ENCODE results near the gene CALM3.
"Not testable (repeated sequence)": the region's sequence is repeated elsewhere in the genome, so short reads cannot be mapped to it uniquely, and the experiment has no call there.

CALM3 gene

GRCh38 chr19:46616631-46617322 lies 15.6 kb downstream of the CALM3 start:
- peak; percentile 20 for DNase-seq

GRCh38 chr19:46617601-46618000 lies 16.5 kb downstream of the CALM3 start:
- DNase-seq = no peak

- DNase-seq = no peak
Measured at GRCh38 chr19:46618670-46619231, 17.6 kb downstream of the CALM3 start.

- no peak for DNase-seq
Measured at GRCh38 chr19:46620267-46620666, 19.1 kb downstream of the CALM3 start.

GRCh38 chr19:46620716-46621115 lies 19.6 kb downstream of the CALM3 start:
- no peak for DNase-seq

DNA sequence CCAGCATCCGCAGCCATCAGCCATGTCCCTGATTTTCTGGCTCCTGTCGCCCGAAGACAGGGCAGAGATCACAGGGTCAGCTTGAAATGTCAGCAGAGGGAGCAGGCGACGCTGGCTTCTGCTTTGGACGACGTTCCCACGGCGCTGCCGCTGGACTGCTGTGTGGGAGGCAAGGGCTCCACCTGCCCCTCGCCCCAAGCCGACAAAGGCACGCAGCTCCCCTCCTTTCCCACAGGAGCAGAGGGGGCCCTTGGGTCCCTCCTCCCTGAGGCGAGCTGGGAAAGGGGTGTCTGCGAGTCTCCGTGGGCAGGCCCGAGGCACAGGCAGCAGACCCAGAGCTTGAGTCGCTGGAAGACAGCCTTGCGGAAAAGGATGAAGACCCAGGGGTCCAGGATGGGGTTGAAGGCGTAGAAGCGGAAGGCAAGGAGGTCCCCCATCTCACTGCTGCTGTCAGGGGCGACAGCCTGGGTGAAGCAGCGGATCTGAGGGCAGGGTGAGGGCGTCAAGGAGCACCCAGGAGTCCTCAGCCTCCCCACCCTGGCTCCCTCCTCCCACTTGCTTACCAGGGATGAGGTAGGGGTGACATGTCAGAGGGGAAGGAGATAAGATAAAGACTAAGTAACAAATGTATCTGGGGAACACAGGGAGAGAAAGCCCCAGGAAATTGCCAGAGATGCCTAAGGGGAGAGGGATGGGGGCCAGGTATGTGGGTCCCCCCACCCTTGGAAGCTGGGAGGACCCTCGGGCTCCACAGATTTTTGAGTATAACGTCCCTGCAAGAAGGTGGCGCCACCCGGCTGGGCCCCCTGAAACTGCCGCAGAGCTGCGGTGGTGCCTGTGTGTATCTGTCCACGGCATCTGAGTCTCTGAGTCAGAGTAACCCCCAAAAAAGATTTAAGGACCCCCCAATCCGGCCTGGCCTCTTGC lies 20.3 kb downstream of the CALM3 start:
- DNase-seq = no peak

- DNase-seq = no peak
Measured at GRCh38 chr19:46622118-46622446, 21.0 kb downstream of the CALM3 start.

DNA sequence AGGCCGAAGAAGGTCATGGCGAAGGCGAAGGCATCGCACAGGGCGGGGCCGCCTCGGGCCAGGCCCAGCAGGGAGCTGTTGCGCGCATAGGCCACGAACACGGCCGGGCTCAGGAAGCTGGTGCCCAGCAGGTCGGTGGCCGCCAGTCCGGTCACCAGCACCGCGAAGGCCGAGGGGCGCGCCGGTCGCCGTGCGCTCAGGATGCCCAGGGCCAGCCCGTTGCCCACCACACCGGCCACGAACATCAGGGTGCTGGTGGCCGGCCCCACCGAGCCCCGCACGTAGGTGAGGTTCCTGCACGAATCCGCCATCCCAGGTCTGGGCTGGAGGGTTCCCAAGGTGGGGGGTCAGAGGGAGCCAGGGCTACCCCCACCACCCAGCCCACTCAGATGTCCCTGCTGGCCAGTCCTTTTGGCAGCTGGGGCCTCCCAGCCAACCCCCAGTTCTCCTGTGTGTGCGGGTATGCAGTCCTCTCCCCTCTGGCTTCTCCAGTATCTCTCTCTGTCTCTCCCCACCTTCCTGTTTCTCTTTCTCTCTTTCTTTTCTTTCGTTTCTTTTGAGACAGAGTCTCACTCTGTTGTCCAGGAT lies 22.9 kb downstream of the CALM3 start:
- no peak for DNase-seq

- DNase-seq = no peak
Measured at GRCh38 chr19:46624958-46625661, 24.0 kb downstream of the CALM3 start, which contains the start of gene PTGIR. PTGIR (minus strand) TSS chr19:46625089; CDS start chr19:46624225, 864 bp downstream.

GRCh38 chr19:46625731-46626130 lies 24.6 kb downstream of the CALM3 start:
- DNase-seq = no peak

DNA sequence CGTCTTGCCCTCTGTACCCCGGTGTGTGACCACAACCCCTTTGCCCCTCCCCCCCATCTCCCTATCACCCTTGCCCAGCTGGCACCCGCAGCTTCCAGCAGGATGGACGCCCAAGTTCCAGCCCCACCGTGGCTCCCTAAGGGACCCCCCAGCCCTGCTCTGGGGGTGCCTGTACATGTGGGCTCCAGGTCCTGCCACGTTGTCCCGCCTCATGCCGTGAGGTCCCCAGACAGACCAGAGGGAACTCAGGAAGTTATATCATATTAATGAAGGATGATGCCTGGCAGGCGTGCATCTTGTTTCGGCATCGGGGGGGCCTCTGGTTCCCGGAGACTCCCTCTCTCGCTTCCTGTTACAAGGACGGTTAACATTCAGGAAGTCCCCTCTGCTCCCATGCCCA lies 25.3 kb downstream of the CALM3 start:
- DNase-seq = no peak

- not testable (repeated sequence) for DNase-seq
Measured at GRCh38 chr19:46628970-46629369, 27.8 kb downstream of the CALM3 start.

DNA sequence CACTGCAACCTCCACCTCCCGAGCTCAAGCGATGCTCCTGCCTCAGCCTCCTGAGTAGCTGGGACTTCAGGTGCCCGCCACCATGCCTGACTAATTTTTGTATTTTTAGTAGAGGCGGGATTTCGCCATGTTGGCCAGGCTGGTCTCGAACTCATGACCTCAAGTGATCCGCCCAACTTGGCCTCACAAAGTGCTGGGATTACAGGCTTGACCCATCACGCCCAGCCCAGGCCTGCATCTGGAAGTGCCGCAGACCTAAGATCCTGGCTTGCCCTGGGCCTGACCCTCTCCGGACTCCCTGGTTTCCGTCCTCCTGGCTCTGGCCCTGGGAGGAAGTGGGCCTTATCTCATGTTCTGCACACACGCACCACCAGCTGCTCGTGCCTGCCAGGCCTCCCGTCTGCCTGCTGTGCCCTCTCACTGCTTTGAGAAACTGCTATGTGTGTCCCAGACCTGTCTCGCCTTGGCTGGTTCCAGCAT lies 28.5 kb downstream of the CALM3 start:
- no peak for DNase-seq

DNA sequence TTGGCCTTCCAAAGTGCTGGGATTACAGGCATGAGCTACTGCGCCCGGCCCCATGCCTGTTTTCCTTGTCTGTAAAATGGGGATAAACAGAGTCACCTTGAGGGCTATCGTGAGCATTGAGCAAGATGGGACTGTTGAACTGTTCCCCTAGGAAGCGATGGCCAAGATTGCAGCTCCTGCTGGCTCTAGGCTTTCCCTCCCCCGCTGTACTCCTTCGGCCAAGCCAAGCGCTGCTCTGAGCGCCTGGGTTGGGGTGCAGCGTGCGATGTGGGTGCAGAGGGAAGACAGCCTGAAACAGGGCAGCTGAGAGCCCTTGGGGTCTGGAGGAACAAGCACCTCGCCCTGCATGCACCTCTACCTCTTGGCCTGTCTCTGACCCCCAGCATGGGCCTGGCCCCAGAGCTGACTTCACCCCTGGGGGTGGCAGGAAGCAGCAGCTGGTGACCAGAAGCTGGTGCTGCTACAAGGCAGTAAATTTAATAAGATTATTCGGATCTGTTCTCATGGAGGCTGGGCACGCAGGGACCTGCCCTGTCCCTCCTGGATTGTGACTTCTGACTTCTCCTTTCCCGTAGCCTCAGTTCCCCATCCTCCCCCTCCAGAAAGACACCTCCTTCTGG lies 29.6 kb downstream of the CALM3 start:
- no peak for DNase-seq

DNA sequence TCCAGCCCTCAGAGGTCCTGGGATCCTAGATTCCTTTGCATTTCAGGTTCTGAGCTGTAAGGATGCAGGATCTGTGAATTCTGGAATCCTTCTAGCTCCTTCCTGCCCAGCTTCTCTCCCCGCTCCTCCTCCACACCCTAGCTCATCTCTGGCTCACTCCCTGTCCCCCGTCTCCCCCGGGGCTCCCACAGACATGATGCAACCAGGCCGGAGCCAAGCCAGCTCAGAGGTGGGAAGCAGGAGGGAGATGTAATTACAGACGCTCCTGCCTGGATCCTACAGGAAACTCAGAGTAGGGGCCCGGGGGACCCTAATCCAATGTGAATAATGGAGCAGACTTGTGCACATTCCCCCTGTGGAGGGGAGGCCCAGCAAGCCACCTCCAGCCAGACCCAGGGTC lies 30.4 kb downstream of the CALM3 start:
- DNase-seq = no peak

GRCh38 chr19:46633130-46633529 lies 32.0 kb downstream of the CALM3 start:
- no peak for DNase-seq

GRCh38 chr19:46634045-46634655 lies 33.0 kb downstream of the CALM3 start:
- peak; percentile 96 for DNase-seq

GRCh38 chr19:46634656-46635218 lies 33.6 kb downstream of the CALM3 start:
- DNase-seq = no peak

- peak; percentile 32 for DNase-seq
Measured at GRCh38 chr19:46635920-46636761, 35.0 kb downstream of the CALM3 start, which contains the start of gene GNG8. GNG8 (minus strand) TSS chr19:46636202; CDS start chr19:46634682, 1,520 bp downstream.

- DNase-seq = no peak
Measured at GRCh38 chr19:46637224-46637623, 36.1 kb downstream of the CALM3 start.

Measured in effector CD8-positive, alpha-beta T cell (primary cell).